Ishikawa (cell line): ENCODE data around the gene TPD52L1.

Experiments
- CEBPB ChIP-seq: IDR thresholded peaks from 2 replicates; pipeline ENCODE4 v1.6.1; 2012
- EGR1 ChIP-seq: IDR thresholded peaks from 2 replicates; pipeline ENCODE4 v1.6.1; 2012
- EP300 ChIP-seq: IDR thresholded peaks from 2 replicates; pipeline ENCODE4 v1.6.1; 2012; ENCODE audit warnings: borderline replicate concordance
- MAX ChIP-seq: IDR thresholded peaks from 2 replicates; pipeline ENCODE4 v1.6.1; 2012
- RAD21 ChIP-seq: IDR thresholded peaks from 2 replicates; pipeline ENCODE4 v1.6.1; 2012; ENCODE audit warnings: low read depth
- TCF12 ChIP-seq: IDR thresholded peaks from 2 replicates; pipeline ENCODE4 v1.6.1; 2012; ENCODE audit warnings: low read depth
- USF1 ChIP-seq: IDR thresholded peaks from 2 replicates; pipeline ENCODE4 v1.6.1; 2012
- YY1 ChIP-seq: IDR thresholded peaks from 2 replicates; pipeline ENCODE4 v1.6.1; 2012; ENCODE audit warnings: low read depth
- ZBTB7A ChIP-seq: IDR thresholded peaks from 2 replicates; pipeline ENCODE4 v1.6.1; 2012; ENCODE audit warnings: low read depth

- TF ChIP-seq CEBPB (no peak), EP300 (no peak; the same call in 1 of the 2 replicates), EGR1 (no peak), RAD21 (no peak), ZBTB7A (no peak), TCF12 (no peak), YY1 (no peak), USF1 (no peak), MAX (0 out of 2 replicates have a peak, but pooled peaks have one; percentile 27)
These were observed 58.8 kb downstream of the TPD52L1 start for GRCh38 chr6:125212377-125212776.
